ENCODE measurements around the gene PRKCE. TPM values are rescaled to one million over a fixed set of nuclear protein-coding genes. Genes with fewer than 3 reads are reported as not detected.

Gene PRKCE
- total RNA-seq, 2 donors from 2014 or later: 7.2 to 25.4 TPM

DNA sequence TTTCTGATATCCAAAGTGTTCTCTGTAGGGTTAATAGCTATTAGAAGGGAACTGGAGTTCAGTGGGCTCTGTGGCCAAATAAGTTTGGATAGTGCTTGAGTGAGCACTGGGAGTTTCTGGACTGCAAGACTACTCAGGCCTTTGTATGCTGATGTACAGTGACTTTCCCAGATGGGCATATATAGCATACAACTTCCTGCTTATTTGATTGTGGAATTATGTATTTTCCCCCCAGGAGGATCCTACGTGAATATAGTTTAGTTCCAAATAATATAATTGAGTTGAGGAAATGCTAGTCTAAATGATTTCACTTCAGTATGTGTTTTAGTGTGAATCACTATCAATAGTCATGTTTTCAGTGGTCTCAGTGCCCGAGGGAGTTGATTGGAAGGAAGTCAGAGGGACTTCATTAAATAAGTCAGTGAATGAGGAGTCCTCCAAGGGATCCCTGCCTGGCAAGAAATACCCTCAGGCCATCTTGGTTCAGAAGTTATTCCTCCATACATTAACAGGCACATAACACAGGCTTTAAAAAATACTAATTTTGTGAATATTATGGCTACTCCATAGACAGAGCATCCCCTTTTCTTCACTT lies 251.4 kb downstream of the PRKCE start:
- no peak overlapping the region for H3K4me3 ChIP-seq
- TF ChIP-seq POLR2AphosphoS5 (IDR thresholded peaks at IDR 0.05) (no peak), POLR2A (IDR thresholded peaks at IDR 0.05) (no peak)
- TF ChIP-seq, protein P1, sequence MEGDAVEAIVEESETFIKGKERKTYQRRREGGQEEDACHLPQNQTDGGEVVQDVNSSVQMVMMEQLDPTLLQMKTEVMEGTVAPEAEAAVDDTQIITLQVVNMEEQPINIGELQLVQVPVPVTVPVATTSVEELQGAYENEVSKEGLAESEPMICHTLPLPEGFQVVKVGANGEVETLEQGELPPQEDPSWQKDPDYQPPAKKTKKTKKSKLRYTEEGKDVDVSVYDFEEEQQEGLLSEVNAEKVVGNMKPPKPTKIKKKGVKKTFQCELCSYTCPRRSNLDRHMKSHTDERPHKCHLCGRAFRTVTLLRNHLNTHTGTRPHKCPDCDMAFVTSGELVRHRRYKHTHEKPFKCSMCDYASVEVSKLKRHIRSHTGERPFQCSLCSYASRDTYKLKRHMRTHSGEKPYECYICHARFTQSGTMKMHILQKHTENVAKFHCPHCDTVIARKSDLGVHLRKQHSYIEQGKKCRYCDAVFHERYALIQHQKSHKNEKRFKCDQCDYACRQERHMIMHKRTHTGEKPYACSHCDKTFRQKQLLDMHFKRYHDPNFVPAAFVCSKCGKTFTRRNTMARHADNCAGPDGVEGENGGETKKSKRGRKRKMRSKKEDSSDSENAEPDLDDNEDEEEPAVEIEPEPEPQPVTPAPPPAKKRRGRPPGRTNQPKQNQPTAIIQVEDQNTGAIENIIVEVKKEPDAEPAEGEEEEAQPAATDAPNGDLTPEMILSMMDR (IDR thresholded peaks at IDR 0.05): no peak
- no peaks in the 10 kb centered on the region for H3K27me3 ChIP-seq (replicated peaks; ENCODE audit: insufficient read depth)
- no peaks in the 10 kb centered on the region for H3K36me3 ChIP-seq
- no peaks in the 10 kb centered on the region for H3K9me3 ChIP-seq
- H3K4me1 ChIP-seq (replicated peaks): no peaks in the 10 kb centered on the region
- 85% methylated on average over 2 of the region's 2 CpGs for WGBS
- intact Hi-C loops (cut with DNase I): no loop called here
- no peak overlapping the region for H3K27ac ChIP-seq
- no peak for DNase-seq (ENCODE audit: low spot score)

DNA sequence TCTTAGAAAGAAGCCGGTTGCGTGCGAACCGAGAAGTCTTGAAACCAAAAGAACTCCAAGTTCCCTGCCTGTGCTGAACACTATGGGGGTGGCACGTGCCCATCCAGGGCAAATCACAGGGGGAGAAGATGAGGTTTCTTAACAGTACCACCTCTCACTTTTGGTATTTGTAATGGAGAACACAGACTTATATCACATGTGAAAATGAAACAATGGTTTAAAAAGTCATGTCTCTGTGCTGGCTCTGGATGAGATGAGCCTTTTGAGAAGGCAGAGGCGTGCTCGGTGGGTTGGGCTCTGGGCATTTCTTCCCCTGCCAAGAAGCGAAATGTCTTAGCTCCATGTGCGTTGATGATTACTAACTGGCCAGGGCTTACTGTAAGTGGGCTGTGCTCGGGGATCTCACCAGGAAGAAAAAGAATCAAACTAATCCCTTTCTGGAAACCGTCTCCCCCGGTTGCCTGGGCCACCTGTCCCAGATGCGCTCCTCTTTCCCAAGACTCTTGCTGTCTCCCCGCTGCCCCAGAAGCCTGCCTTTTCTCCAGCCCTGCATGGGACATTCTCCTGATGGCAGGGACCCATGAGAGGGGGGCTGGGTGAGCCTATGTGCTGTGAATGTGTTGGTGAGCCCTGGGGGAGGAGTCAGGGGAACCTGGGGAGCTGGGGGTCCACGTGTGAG lies 252.9 kb downstream of the PRKCE start:
- DNase-seq (ENCODE audit: low spot score): no peak
- no peak overlapping the region for H3K27ac ChIP-seq
- 70% methylated on average over 15 of the region's 15 CpGs for WGBS
- no peak overlapping the region for H3K4me3 ChIP-seq
- TF ChIP-seq POLR2AphosphoS5 (IDR thresholded peaks at IDR 0.05) (no peak), POLR2A (IDR thresholded peaks at IDR 0.05) (no peak)
- TF ChIP-seq, protein P1 (IDR thresholded peaks at IDR 0.05): no peak
- H3K4me1 ChIP-seq (replicated peaks): no peaks in the 10 kb centered on the region
- no peaks in the 10 kb centered on the region for H3K27me3 ChIP-seq (replicated peaks; ENCODE audit: insufficient read depth)
- H3K9me3 ChIP-seq: no peaks in the 10 kb centered on the region
- intact Hi-C loops (cut with DNase I): no loop called here
- no peaks in the 10 kb centered on the region for H3K36me3 ChIP-seq

DNA sequence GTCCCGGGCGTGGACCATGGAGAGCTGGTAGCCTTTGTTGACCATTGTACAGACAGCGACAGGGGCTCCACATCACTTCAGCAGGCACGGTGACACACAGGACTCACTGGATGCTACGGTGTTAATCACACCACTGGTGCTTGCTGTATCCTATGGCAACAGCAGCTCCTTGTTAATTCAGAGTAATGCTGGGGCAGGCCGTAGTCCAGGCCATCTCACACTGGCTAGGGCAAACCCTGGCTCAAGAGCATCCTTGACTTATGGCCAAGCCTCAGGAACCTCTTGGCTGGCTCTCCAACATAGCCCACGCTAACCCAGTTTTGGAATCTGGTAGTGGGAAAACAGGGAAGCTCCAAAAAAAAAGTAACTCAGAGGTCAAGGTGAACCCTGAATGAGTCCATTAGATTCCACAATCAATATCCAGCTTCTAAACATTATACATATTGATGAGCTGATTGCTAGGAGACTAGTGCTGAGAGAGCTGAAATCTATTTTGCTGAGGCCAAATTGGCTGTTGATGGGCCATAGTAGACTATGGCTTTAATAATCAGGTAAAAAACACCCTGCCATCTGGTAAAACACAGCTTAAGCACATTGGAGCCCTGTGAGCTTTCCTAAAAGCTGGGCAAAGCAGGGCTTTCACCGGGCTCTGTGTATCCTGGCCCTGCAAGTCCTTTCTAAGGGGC lies 253.6 kb downstream of the PRKCE start:
- TF ChIP-seq, protein P1 (IDR thresholded peaks at IDR 0.05): no peak
- no peak for TF ChIP-seq POLR2A (IDR thresholded peaks at IDR 0.05)
- TF ChIP-seq POLR2AphosphoS5 (IDR thresholded peaks at IDR 0.05): no peak
- Histone ChIP-seq H3K4me1 (replicated peaks) (no peaks in the 10 kb centered on the region), H3K9me3 (no peaks in the 10 kb centered on the region), H3K4me3 (no peak overlapping the region), H3K36me3 (no peaks in the 10 kb centered on the region), H3K27ac (no peak overlapping the region), H3K27me3 (replicated peaks; ENCODE audit: insufficient read depth) (no peaks in the 10 kb centered on the region)
- DNase-seq (ENCODE audit: low spot score): no peak
- intact Hi-C loops (cut with DNase I): no loop called here
- 86% methylated on average over 8 of the region's 8 CpGs for WGBS

DNA sequence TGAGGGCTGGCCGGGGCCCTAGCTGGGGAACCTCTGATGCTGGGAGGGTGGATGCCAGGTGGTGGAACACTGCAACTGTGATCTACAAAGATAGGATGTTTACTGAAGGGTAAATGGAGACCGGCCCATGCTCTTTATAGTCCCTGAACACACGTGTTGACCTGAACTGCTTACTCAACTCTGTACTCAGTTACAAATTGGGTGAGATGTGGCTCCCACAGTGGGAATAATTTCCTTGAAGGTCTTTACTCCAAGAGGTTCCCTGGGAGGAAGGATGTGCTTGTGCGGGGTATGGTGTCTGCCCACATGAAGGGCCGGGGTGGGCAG lies 254.1 kb downstream of the PRKCE start:
- intact Hi-C loops (cut with DNase I): no loop called here
- TF ChIP-seq POLR2A (IDR thresholded peaks at IDR 0.05) (no peak), POLR2AphosphoS5 (IDR thresholded peaks at IDR 0.05) (no peak)
- TF ChIP-seq, protein P1 (IDR thresholded peaks at IDR 0.05): no peak
- no peaks in the 10 kb centered on the region for H3K36me3 ChIP-seq
- no peak for DNase-seq (ENCODE audit: low spot score)
- no peaks in the 10 kb centered on the region for H3K9me3 ChIP-seq
- H3K4me3 ChIP-seq: no peak overlapping the region
- 71% methylated on average over 5 of the region's 5 CpGs for WGBS
- no peaks in the 10 kb centered on the region for H3K27me3 ChIP-seq (replicated peaks; ENCODE audit: insufficient read depth)
- no peaks in the 10 kb centered on the region for H3K4me1 ChIP-seq (replicated peaks)
- no peak overlapping the region for H3K27ac ChIP-seq
